Measurements from ENCODE around the gene FOXJ2. TPM values are rescaled to one million over a fixed set of nuclear protein-coding genes. Genes with fewer than 3 reads are reported as not detected.
A peak's percentile ranks its signal among the peaks of the same experiment; 100 is the strongest.

FOXJ2 gene
- polyA plus RNA-seq, 4 donors, result 3.8 to 11.1 (median 5.4) TPM

GRCh38 chr12:8033153-8034044 lies 883 bp downstream of the FOXJ2 start:
- peak; percentile 38 to 59 for DNase-seq
- Histone ChIP-seq H3K4me3 (ENCODE audit: low read depth in 1 of 3, low read length in 3 of 3) (peak overlapping the region; percentile 71 to 97 (median 87)), H3K4me1 (ENCODE audit: control insufficient read depth in 3 of 3, insufficient read depth in 2 of 3, low read depth in 1 of 3, low read length in 2 of 3) (peaks cover 9 to 29% (median 25%) of the 10 kb centered on the region in 3 donors), H3K36me3 (ENCODE audit: control insufficient read depth in 3 of 3, insufficient read depth in 2 of 3, low read depth in 1 of 3, low read length in 3 of 3) (peaks cover 0 to 12% (median 0%) of the 10 kb centered on the region in 3 donors), H3K27ac (ENCODE audit: low read depth in 1 of 3, low read length in 2 of 3) (peak overlapping the region; percentile 51 to 93 (median 93)), H3K27me3 (ENCODE audit: control insufficient read depth in 3 of 3, insufficient read depth in 3 of 3, low read length in 3 of 3) (no peaks in the 10 kb centered on the region), H3K9me3 (ENCODE audit: control insufficient read depth in 2 of 2, insufficient read depth in 1 of 2, low read depth in 1 of 2, low read length in 1 of 2) (no peaks in the 10 kb centered on the region)
- no peak for FAIRE-seq
- 1 to 6% (median 2%) methylated on average over 17 of the region's 17 CpGs for WGBS, 3 donors

- Histone ChIP-seq H3K36me3 (ENCODE audit: control insufficient read depth in 3 of 3, insufficient read depth in 2 of 3, low read depth in 1 of 3, low read length in 3 of 3) (peaks cover 0 to 16% (median 0%) of the 10 kb centered on the region in 3 donors), H3K4me3 (ENCODE audit: low read depth in 1 of 3, low read length in 3 of 3) (no peak overlapping the region), H3K27me3 (ENCODE audit: control insufficient read depth in 3 of 3, insufficient read depth in 3 of 3, low read length in 3 of 3) (no peaks in the 10 kb centered on the region), H3K27ac (ENCODE audit: low read depth in 1 of 3, low read length in 2 of 3) (no peak overlapping the region), H3K9me3 (ENCODE audit: control insufficient read depth in 2 of 2, insufficient read depth in 1 of 2, low read depth in 1 of 2, low read length in 1 of 2) (no peaks in the 10 kb centered on the region), H3K4me1 (ENCODE audit: control insufficient read depth in 3 of 3, insufficient read depth in 2 of 3, low read depth in 1 of 3, low read length in 2 of 3) (peaks cover 10 to 29% (median 28%) of the 10 kb centered on the region in 3 donors)
- FAIRE-seq (no peak), DNase-seq (peak in 1 of 2 donors; percentile 25)
Observed at GRCh38 chr12:8034802-8035201, 2.3 kb downstream of the FOXJ2 start.

GRCh38 chr12:8035440-8036010 lies 3.0 kb downstream of the FOXJ2 start:
- Histone ChIP-seq H3K4me1 (ENCODE audit: control insufficient read depth in 3 of 3, insufficient read depth in 2 of 3, low read depth in 1 of 3, low read length in 2 of 3) (peaks cover 10 to 29% (median 28%) of the 10 kb centered on the region in 3 donors), H3K9me3 (ENCODE audit: control insufficient read depth in 2 of 2, insufficient read depth in 1 of 2, low read depth in 1 of 2, low read length in 1 of 2) (no peaks in the 10 kb centered on the region), H3K4me3 (ENCODE audit: low read depth in 1 of 3, low read length in 3 of 3) (no peak overlapping the region), H3K27me3 (ENCODE audit: control insufficient read depth in 3 of 3, insufficient read depth in 3 of 3, low read length in 3 of 3) (no peaks in the 10 kb centered on the region), H3K27ac (ENCODE audit: low read depth in 1 of 3, low read length in 2 of 3) (peak overlapping the region in 1 of 3 donors; percentile 12), H3K36me3 (ENCODE audit: control insufficient read depth in 3 of 3, insufficient read depth in 2 of 3, low read depth in 1 of 3, low read length in 3 of 3) (peaks cover 0 to 21% (median 0%) of the 10 kb centered on the region in 3 donors)
- DNase-seq (no peak), FAIRE-seq (no peak)
- WGBS, 3 donors, result 28 to 62% (median 43%) methylated on average over 5 of the region's 5 CpGs

GRCh38 chr12:8036346-8036745 lies 3.8 kb downstream of the FOXJ2 start:
- Histone ChIP-seq H3K4me3 (ENCODE audit: low read depth in 1 of 3, low read length in 3 of 3) (no peak overlapping the region), H3K4me1 (ENCODE audit: control insufficient read depth in 3 of 3, insufficient read depth in 2 of 3, low read depth in 1 of 3, low read length in 2 of 3) (peaks cover 10 to 29% (median 28%) of the 10 kb centered on the region in 3 donors), H3K9me3 (ENCODE audit: control insufficient read depth in 2 of 2, insufficient read depth in 1 of 2, low read depth in 1 of 2, low read length in 1 of 2) (no peaks in the 10 kb centered on the region), H3K27me3 (ENCODE audit: control insufficient read depth in 3 of 3, insufficient read depth in 3 of 3, low read length in 3 of 3) (no peaks in the 10 kb centered on the region), H3K27ac (ENCODE audit: low read depth in 1 of 3, low read length in 2 of 3) (no peak overlapping the region), H3K36me3 (ENCODE audit: control insufficient read depth in 3 of 3, insufficient read depth in 2 of 3, low read depth in 1 of 3, low read length in 3 of 3) (peaks cover 0 to 24% (median 3%) of the 10 kb centered on the region in 3 donors)
- 70 to 76% (median 72%) methylated on average over 8 of the region's 8 CpGs for WGBS, 3 donors
- FAIRE-seq (no peak), DNase-seq (no peak)

DNA sequence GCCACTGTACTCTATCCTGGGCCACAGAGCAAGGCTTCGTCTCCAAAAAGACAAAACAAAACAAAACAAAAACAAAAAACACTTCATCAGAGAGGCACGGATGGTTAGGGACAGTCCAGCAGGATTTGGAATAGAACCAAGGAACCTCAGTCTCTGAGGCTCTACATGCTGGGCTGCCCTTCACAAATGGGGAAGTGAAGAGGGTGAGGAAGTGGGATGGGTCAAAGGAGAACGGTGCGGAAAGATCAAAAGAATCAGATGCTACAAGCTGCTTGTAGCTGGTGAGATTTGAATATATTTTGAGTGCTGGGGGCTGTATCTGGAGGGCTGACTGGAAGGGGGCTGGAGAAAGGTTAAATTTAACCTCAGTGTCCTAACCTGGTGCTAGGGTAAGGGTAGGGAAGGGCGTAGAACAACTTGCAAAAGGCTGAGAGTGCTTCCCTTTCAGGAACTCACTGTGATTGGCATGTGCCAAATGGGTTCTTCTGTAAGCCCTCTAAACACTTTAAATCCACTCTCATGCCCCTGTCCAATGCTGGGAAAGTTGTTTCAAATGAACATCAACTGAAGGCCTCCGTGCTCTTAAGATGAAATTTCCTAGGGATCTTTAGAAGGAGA lies 4.6 kb downstream of the FOXJ2 start:
- no peak overlapping the region for H3K27ac ChIP-seq (ENCODE audit: low read depth in 1 of 3, low read length in 2 of 3)
- H3K27me3 ChIP-seq (ENCODE audit: control insufficient read depth in 3 of 3, insufficient read depth in 3 of 3, low read length in 3 of 3), result no peaks in the 10 kb centered on the region
- H3K9me3 ChIP-seq (ENCODE audit: control insufficient read depth in 2 of 2, insufficient read depth in 1 of 2, low read depth in 1 of 2, low read length in 1 of 2), result no peaks in the 10 kb centered on the region
- no peak overlapping the region for H3K4me3 ChIP-seq (ENCODE audit: low read depth in 1 of 3, low read length in 3 of 3)
- 27 to 59% (median 53%) methylated on average over 6 of the region's 6 CpGs for WGBS, 3 donors
- peaks cover 10 to 29% (median 25%) of the 10 kb centered on the region in 3 donors for H3K4me1 ChIP-seq (ENCODE audit: control insufficient read depth in 3 of 3, insufficient read depth in 2 of 3, low read depth in 1 of 3, low read length in 2 of 3)
- peaks cover 0 to 32% (median 6%) of the 10 kb centered on the region in 3 donors for H3K36me3 ChIP-seq (ENCODE audit: control insufficient read depth in 3 of 3, insufficient read depth in 2 of 3, low read depth in 1 of 3, low read length in 3 of 3)
- no peak for FAIRE-seq
- peak in 1 of 2 donors; percentile 8 for DNase-seq

- 73 to 84% (median 79%) methylated on average over 6 of the region's 6 CpGs for WGBS, 3 donors
- no peak overlapping the region for H3K4me3 ChIP-seq (ENCODE audit: low read depth in 1 of 3, low read length in 3 of 3)
- FAIRE-seq (no peak), DNase-seq (no peak)
- peaks cover 10 to 29% (median 25%) of the 10 kb centered on the region in 3 donors for H3K4me1 ChIP-seq (ENCODE audit: control insufficient read depth in 3 of 3, insufficient read depth in 2 of 3, low read depth in 1 of 3, low read length in 2 of 3)
- H3K27ac ChIP-seq (ENCODE audit: low read depth in 1 of 3, low read length in 2 of 3), result no peak overlapping the region
- H3K27me3 ChIP-seq (ENCODE audit: control insufficient read depth in 3 of 3, insufficient read depth in 3 of 3, low read length in 3 of 3), result no peaks in the 10 kb centered on the region
- no peaks in the 10 kb centered on the region for H3K9me3 ChIP-seq (ENCODE audit: control insufficient read depth in 2 of 2, insufficient read depth in 1 of 2, low read depth in 1 of 2, low read length in 1 of 2)
- peaks cover 0 to 36% (median 9%) of the 10 kb centered on the region in 3 donors for H3K36me3 ChIP-seq (ENCODE audit: control insufficient read depth in 3 of 3, insufficient read depth in 2 of 3, low read depth in 1 of 3, low read length in 3 of 3)
Observed at GRCh38 chr12:8037947-8038346, 5.4 kb downstream of the FOXJ2 start.

DNA sequence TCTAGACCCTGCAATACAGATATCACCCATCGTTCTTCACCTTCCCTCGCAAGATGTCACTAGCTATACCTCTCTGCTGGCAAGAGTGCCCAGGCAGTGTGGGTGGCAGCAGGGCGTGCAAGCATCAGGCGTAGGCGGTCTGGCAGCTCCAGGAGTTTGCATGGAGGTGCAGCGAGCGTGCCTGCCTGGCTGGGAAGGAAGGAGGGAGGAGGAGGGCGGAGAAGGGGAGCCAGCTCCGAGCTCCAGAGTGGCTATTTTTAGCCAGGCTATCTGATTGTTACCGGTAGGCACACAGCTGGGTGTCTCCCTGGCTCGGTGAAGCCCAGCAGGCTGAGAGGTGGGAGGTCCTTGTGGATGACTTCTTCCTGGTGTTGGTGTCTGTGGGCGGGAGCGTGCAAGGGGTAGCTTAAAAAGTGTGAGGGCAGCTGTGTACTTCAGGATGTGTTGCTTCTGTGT lies 6.2 kb downstream of the FOXJ2 start:
- H3K27me3 ChIP-seq (ENCODE audit: control insufficient read depth in 3 of 3, insufficient read depth in 3 of 3, low read length in 3 of 3), result no peaks in the 10 kb centered on the region
- peaks cover 10 to 29% (median 19%) of the 10 kb centered on the region in 3 donors for H3K4me1 ChIP-seq (ENCODE audit: control insufficient read depth in 3 of 3, insufficient read depth in 2 of 3, low read depth in 1 of 3, low read length in 2 of 3)
- H3K27ac ChIP-seq (ENCODE audit: low read depth in 1 of 3, low read length in 2 of 3), result no peak overlapping the region
- H3K36me3 ChIP-seq (ENCODE audit: control insufficient read depth in 3 of 3, insufficient read depth in 2 of 3, low read depth in 1 of 3, low read length in 3 of 3), result peaks cover 0 to 41% (median 9%) of the 10 kb centered on the region in 3 donors
- H3K4me3 ChIP-seq (ENCODE audit: low read depth in 1 of 3, low read length in 3 of 3), result no peak overlapping the region
- no peaks in the 10 kb centered on the region for H3K9me3 ChIP-seq (ENCODE audit: control insufficient read depth in 2 of 2, insufficient read depth in 1 of 2, low read depth in 1 of 2, low read length in 1 of 2)
- WGBS, 3 donors, result 8 to 19% (median 16%) methylated on average over 13 of the region's 13 CpGs
- peak; percentile 40 to 51 for DNase-seq
- no peak for FAIRE-seq

DNA sequence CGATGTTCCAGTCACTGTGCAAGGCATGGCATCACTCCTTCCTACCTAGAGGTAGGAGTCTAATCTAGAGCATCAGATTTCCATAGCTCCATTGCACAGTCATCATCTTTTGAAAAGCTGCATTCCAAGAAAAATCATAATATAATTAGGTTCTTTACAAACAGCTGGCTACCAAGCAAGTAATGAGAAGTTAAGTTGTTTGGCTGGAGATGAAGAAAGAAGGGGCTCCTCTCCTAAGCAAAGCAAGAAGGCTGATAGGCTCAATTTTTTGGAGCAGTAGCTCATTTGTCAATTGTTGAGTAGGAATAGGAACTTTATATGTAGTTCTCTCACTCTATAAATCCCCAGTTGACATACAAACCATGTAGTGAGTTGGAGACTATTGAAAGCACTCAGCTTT lies 8.3 kb downstream of the FOXJ2 start:
- H3K27me3 ChIP-seq (ENCODE audit: control insufficient read depth in 3 of 3, insufficient read depth in 3 of 3, low read length in 3 of 3), result no peaks in the 10 kb centered on the region
- H3K9me3 ChIP-seq (ENCODE audit: control insufficient read depth in 2 of 2, insufficient read depth in 1 of 2, low read depth in 1 of 2, low read length in 1 of 2), result no peaks in the 10 kb centered on the region
- no peak overlapping the region for H3K4me3 ChIP-seq (ENCODE audit: low read depth in 1 of 3, low read length in 3 of 3)
- DNase-seq (no peak), FAIRE-seq (no peak)
- H3K36me3 ChIP-seq (ENCODE audit: control insufficient read depth in 3 of 3, insufficient read depth in 2 of 3, low read depth in 1 of 3, low read length in 3 of 3), result peaks cover 5 to 54% (median 15%) of the 10 kb centered on the region in 3 donors
- 93 to 97% (median 94%) methylated on average over 1 of the region's 1 CpG for WGBS, 3 donors
- H3K4me1 ChIP-seq (ENCODE audit: control insufficient read depth in 3 of 3, insufficient read depth in 2 of 3, low read depth in 1 of 3, low read length in 2 of 3), result peaks cover 2 to 16% (median 6%) of the 10 kb centered on the region in 3 donors
- H3K27ac ChIP-seq (ENCODE audit: low read depth in 1 of 3, low read length in 2 of 3), result no peak overlapping the region
